SJCRH30 (cell line): ENCODE results near the gene CCDC9. TPM values are rescaled to one million over a fixed set of nuclear protein-coding genes. Genes with fewer than 3 reads are reported as not detected.
A peak's percentile ranks its signal among the peaks of the same experiment; 100 is the strongest.
"Not testable (repeated sequence)": the region's sequence is repeated elsewhere in the genome, so short reads cannot be mapped to it uniquely, and the experiment has no call there.

Experiments used
- DNase-seq, 2 experiments: peaks; one replicate each; pipeline ENCODE4 v3.0.0-alpha.2; 2015 to 2020
- H3K27ac ChIP-seq: fragments of 250-450 bp; sonication (Bioruptor Pico); 2 replicates; pipeline ENCODE4 v1.5.1; 2020; ENCODE audit warnings: mild to moderate bottlenecking, moderate library complexity
- H3K27me3 ChIP-seq: fragments of 250-450 bp; sonication (Bioruptor Pico); 2 replicates; pipeline ENCODE4 v1.5.1; 2020; ENCODE audit warnings: mild to moderate bottlenecking, moderate library complexity
- H3K36me3 ChIP-seq: fragments of 250-450 bp; sonication (Bioruptor Pico); 2 replicates; pipeline ENCODE4 v1.5.1; 2020; ENCODE audit warnings: mild to moderate bottlenecking, moderate library complexity
- H3K4me1 ChIP-seq: fragments of 250-450 bp; sonication (Bioruptor Pico); 2 replicates; pipeline ENCODE4 v1.5.1; 2020; ENCODE audit warnings: mild to moderate bottlenecking, moderate library complexity
- H3K4me3 ChIP-seq: fragments of 250-450 bp; sonication (Bioruptor Pico); 2 replicates; pipeline ENCODE4 v1.5.1; 2020; ENCODE audit warnings: mild to moderate bottlenecking, moderate library complexity
- H3K9me3 ChIP-seq: fragments of 250-450 bp; sonication (Bioruptor Pico); replicated peaks from 2 replicates; pipeline ENCODE4 v1.5.1; 2020; ENCODE audit warnings: mild to moderate bottlenecking, moderate library complexity
- total RNA-seq: library from RNA; depleted of rRNA; stranded (reverse); fragments of >200 nt; shearing (Covaris generic); gene quantifications from 2 replicates; pipeline ENCODE4 v1.2.3, GENCODE V29; 2014

Gene CCDC9
- total RNA-seq, 1 experiment from 2014 or later = 10.7 TPM

GRCh38 chr19:47261946-47262793 lies 5.8 kb downstream of the CCDC9 start:
- not testable (repeated sequence) for H3K27me3 ChIP-seq, H3K4me3 ChIP-seq, H3K27ac ChIP-seq, H3K9me3 ChIP-seq, H3K4me1 ChIP-seq, DNase-seq
- H3K36me3 ChIP-seq = peaks cover 15% of the 10 kb centered on the region

- Histone ChIP-seq H3K9me3 (no peaks in the 10 kb centered on the region), H3K4me1 (no peaks in the 10 kb centered on the region), H3K4me3 (no peak overlapping the region), H3K27ac (no peak overlapping the region), H3K36me3 (peaks cover 12% of the 10 kb centered on the region), H3K27me3 (no peaks in the 10 kb centered on the region)
- no peak for DNase-seq
Observed at GRCh38 chr19:47264629-47265028, 8.3 kb downstream of the CCDC9 start.

DNA sequence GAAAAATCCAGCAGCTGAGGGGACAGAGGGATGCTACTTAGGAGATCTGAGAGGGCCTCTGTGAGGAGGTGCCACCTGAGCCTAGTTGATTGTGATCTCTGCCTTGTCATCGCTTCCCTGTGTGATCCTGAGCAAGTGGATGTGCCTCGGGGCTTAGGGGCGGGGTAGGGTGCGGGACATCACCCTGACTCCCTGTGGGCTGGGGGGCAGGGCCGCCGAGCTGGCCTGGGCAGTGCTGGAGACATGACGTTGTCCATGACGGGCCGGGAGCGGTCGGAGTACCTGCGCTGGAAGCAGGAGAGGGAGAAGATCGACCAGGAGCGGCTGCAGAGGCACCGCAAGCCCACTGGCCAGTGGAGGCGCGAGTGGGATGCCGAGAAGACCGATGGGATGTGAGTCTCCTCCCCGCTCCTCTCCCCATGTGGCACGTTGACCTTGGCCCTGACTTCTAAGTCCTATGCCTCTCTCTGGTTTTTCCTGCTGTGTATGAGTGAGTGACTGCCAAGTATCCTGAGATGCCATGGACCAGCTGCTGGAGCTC lies 10.1 kb downstream of the CCDC9 start:
- DNase-seq = no peak
- H3K27ac ChIP-seq = no peak overlapping the region
- peaks cover 7% of the 10 kb centered on the region for H3K36me3 ChIP-seq
- no peaks in the 10 kb centered on the region for H3K27me3 ChIP-seq
- no peaks in the 10 kb centered on the region for H3K4me1 ChIP-seq
- no peak overlapping the region for H3K4me3 ChIP-seq
- no peaks in the 10 kb centered on the region for H3K9me3 ChIP-seq

DNA sequence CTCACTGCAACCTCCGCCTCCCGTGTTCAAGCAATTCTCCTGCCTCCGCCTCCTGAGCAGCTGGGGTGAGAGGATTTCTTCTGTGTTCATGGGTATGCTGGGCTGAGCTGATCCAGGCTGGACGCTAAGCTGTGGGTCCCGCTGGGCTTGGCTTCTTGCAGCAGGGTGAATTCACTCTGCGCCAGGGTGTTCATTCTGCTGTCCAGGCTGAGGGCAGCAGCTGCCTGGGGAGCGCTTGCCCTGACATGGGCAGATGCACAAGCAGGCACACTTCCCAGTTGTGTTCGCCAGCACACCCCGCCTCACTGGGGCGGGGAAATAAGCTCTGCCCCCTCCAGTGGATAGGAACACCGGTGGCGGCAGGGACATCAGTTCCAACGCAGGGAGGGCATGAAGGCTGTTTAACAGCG lies 11.0 kb downstream of the CCDC9 start:
- no peak overlapping the region for H3K4me3 ChIP-seq
- H3K27me3 ChIP-seq = no peaks in the 10 kb centered on the region
- no peaks in the 10 kb centered on the region for H3K9me3 ChIP-seq
- H3K36me3 ChIP-seq = peaks cover 7% of the 10 kb centered on the region
- DNase-seq = no peak
- no peak overlapping the region for H3K27ac ChIP-seq
- H3K4me1 ChIP-seq = no peaks in the 10 kb centered on the region

GRCh38 chr19:47268028-47268427 lies 11.7 kb downstream of the CCDC9 start:
- Histone ChIP-seq H3K4me3 (no peak overlapping the region), H3K27ac (no peak overlapping the region), H3K9me3 (no peaks in the 10 kb centered on the region), H3K4me1 (0 out of 2 replicates have a peak, but pooled peaks cover 2% of the 10 kb centered on the region), H3K36me3 (peaks cover 7% of the 10 kb centered on the region), H3K27me3 (no peaks in the 10 kb centered on the region)
- no peak for DNase-seq

GRCh38 chr19:47269596-47269995 lies 13.3 kb downstream of the CCDC9 start:
- H3K9me3 ChIP-seq = no peaks in the 10 kb centered on the region
- H3K27me3 ChIP-seq = no peaks in the 10 kb centered on the region
- peaks cover 7% of the 10 kb centered on the region for H3K36me3 ChIP-seq
- H3K27ac ChIP-seq = no peak overlapping the region
- 0 out of 2 replicates have a peak, but pooled peaks cover 2% of the 10 kb centered on the region for H3K4me1 ChIP-seq
- no peak overlapping the region for H3K4me3 ChIP-seq
- DNase-seq = no peak

DNA sequence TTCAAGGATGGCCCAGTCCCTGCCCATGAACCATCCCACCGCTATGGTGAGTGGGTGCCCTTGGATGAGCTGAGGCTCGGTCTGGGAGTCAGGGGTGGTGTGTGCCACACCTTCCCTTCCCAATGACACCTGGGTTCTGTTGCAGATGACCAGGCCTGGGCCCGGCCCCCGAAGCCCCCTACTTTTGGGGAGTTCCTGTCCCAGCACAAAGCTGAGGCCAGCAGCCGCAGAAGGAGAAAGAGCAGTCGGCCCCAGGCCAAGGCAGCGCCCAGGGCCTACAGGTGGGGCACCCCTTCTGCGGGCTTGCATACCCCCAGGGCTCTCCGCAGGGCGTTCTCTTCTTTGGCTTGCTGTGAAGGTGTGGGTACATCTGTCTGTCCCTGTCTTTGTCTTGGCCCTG lies 14.1 kb downstream of the CCDC9 start:
- no peaks in the 10 kb centered on the region for H3K9me3 ChIP-seq
- H3K4me3 ChIP-seq = no peak overlapping the region
- no peak for DNase-seq
- H3K36me3 ChIP-seq = 0 out of 2 replicates have a peak, but pooled peaks cover 3% of the 10 kb centered on the region
- H3K4me1 ChIP-seq = 0 out of 2 replicates have a peak, but pooled peaks cover 2% of the 10 kb centered on the region
- no peak overlapping the region for H3K27ac ChIP-seq
- H3K27me3 ChIP-seq = no peaks in the 10 kb centered on the region

- H3K9me3 ChIP-seq = no peaks in the 10 kb centered on the region
- H3K27me3 ChIP-seq = no peaks in the 10 kb centered on the region
- H3K36me3 ChIP-seq = no peaks in the 10 kb centered on the region
- H3K27ac ChIP-seq = no peak overlapping the region
- H3K4me3 ChIP-seq = no peak overlapping the region
- no peak for DNase-seq
- 0 out of 2 replicates have a peak, but pooled peaks cover 2% of the 10 kb centered on the region for H3K4me1 ChIP-seq
Observed at GRCh38 chr19:47271949-47272348, 15.6 kb downstream of the CCDC9 start.

GRCh38 chr19:47272448-47273312 lies 16.4 kb downstream of the CCDC9 start:
- H3K9me3 ChIP-seq = no peaks in the 10 kb centered on the region
- H3K27me3 ChIP-seq = no peaks in the 10 kb centered on the region
- H3K36me3 ChIP-seq = no peaks in the 10 kb centered on the region
- H3K4me3 ChIP-seq = peak overlapping the region; percentile 63
- no peak for DNase-seq
- peak overlapping the region; percentile 84 for H3K27ac ChIP-seq
- peaks cover 7% of the 10 kb centered on the region; the same call in 1 of the 2 replicates for H3K4me1 ChIP-seq

- Histone ChIP-seq H3K4me3 (peak overlapping the region; percentile 63), H3K4me1 (peaks cover 9% of the 10 kb centered on the region; the same call in 1 of the 2 replicates), H3K27ac (peak overlapping the region; percentile 84), H3K9me3 (no peaks in the 10 kb centered on the region), H3K27me3 (no peaks in the 10 kb centered on the region), H3K36me3 (no peaks in the 10 kb centered on the region)
- DNase-seq = peak; percentile 96
Observed at GRCh38 chr19:47273313-47274070, 17.2 kb downstream of the CCDC9 start.

- peak within 1 kb of the TSS; percentile 66 for H3K4me3 ChIP-seq
- no peaks in the 10 kb centered on the region for H3K36me3 ChIP-seq
- H3K27ac ChIP-seq = peak within 1 kb of the TSS; percentile 84
- peaks cover 9% of the 10 kb centered on the region; the same call in 1 of the 2 replicates for H3K4me1 ChIP-seq
- DNase-seq = peak; percentile 94 to 97
- H3K27me3 ChIP-seq = no peaks in the 10 kb centered on the region
- no peaks in the 10 kb centered on the region for H3K9me3 ChIP-seq
Observed at GRCh38 chr19:47274071-47274890, 18.0 kb downstream of the CCDC9 start, which contains the start of gene INAFM1. Gene INAFM1 (plus strand): TSS chr19:47274885. CDS start chr19:47274920, 35 bp downstream.

DNA sequence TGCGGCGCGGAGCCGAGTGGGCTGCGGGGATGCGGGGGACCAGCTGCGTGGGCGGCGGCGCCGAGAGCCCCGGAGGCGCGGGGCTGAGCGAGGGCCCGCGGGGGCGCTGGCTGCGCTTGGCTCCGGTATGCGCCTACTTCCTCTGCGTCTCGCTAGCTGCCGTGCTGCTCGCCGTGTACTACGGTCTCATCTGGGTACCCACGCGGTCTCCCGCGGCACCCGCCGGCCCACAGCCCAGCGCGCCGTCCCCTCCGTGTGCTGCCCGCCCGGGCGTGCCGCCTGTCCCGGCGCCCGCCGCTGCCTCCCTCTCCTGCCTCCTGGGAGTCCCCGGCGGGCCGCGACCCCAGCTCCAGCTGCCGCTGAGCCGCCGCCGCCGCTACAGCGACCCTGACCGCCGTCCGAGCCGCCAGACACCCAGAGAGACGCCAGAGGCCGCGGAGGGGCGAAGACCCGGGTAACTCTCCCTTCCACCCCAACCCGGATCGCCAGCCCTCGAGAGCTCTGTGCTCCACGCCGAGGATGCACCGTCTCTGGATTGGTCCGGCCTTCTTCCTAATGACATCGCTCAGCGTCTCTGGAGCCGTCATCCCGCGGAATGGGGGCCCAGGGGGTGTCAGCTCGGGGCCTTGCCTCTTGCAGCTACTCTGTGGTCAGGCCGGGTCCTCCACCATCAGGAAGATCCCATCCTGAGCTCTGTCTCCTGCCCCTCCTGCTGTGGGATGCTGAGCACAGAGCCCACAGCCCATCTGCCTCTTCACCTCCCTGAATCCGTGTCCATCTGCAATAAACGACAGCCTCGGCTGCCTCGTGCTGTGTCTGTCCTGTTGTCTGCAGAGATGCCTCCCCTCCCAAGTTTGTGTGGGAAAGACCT lies 18.8 kb downstream of the CCDC9 start:
- Histone ChIP-seq H3K4me3 (peak overlapping the region; percentile 66), H3K4me1 (peaks cover 9% of the 10 kb centered on the region; the same call in 1 of the 2 replicates), H3K27me3 (no peaks in the 10 kb centered on the region), H3K9me3 (no peaks in the 10 kb centered on the region), H3K36me3 (no peaks in the 10 kb centered on the region), H3K27ac (no peak overlapping the region)
- peak; percentile 29 to 36 for DNase-seq
